Osteoblast (primary cell): ENCODE results near the gene KLHDC7B. TPM values are rescaled to one million over a fixed set of nuclear protein-coding genes. Genes with fewer than 3 reads are reported as not detected.

ENCODE experiments used
- DNase-seq: peaks from one replicate; pipeline ENCODE4 v3.0.0; 2011; ENCODE audit warnings: low spot score, mixed read lengths; ENCODE audit not compliant: insufficient read length; ENCODE audit errors: missing footprints
- H2AFZ ChIP-seq: 2 replicates; pipeline ENCODE4 v1.6.0; 2011; ENCODE audit warnings: mild to moderate bottlenecking, low read length
- H3K27ac ChIP-seq: 2 replicates; pipeline ENCODE4 v1.5.1; 2011; ENCODE audit warnings: mild to moderate bottlenecking, low read depth, low read length, moderate library complexity
- H3K27me3 ChIP-seq: 2 replicates; pipeline ENCODE4 v1.6.0; 2012; ENCODE audit warnings: mild to moderate bottlenecking, control low read depth, inconsistent platforms, low read length, moderate library complexity; ENCODE audit not compliant: insufficient read depth
- H3K36me3 ChIP-seq: 2 replicates; pipeline ENCODE4 v1.5.1; 2011; ENCODE audit warnings: mild to moderate bottlenecking, low read length, control low read depth, moderate library complexity; ENCODE audit not compliant: insufficient read depth
- H3K4me1 ChIP-seq: 2 replicates; pipeline ENCODE4 v1.5.1; 2011; ENCODE audit warnings: mild to moderate bottlenecking, low read length, control low read depth, moderate library complexity; ENCODE audit not compliant: insufficient read depth
- H3K4me2 ChIP-seq: 2 replicates; pipeline ENCODE4 v1.6.0; 2011; ENCODE audit warnings: mild to moderate bottlenecking, low read length; ENCODE audit not compliant: insufficient read depth
- H3K4me3 ChIP-seq: fragments of 200-600 bp; sonication (generic); 3 replicates; pipeline ENCODE4 v1.5.1; 2012; ENCODE audit warnings: mild to moderate bottlenecking, low read length, inconsistent platforms; ENCODE audit not compliant: insufficient read depth
- H3K79me2 ChIP-seq: 2 replicates; pipeline ENCODE4 v1.6.0; 2012; ENCODE audit warnings: mild to moderate bottlenecking, low read length, control low read depth, inconsistent platforms; ENCODE audit not compliant: insufficient read depth
- H3K9me3 ChIP-seq: 2 replicates; pipeline ENCODE4 v1.5.1; 2011; ENCODE audit warnings: low read depth, low read length, control low read depth
- H4K20me1 ChIP-seq: 2 replicates; pipeline ENCODE4 v1.6.0; 2012; ENCODE audit warnings: mild to moderate bottlenecking, low read length, control low read depth; ENCODE audit not compliant: insufficient read depth
- CTCF ChIP-seq: IDR thresholded peaks from 2 replicates; pipeline ENCODE4 v1.5.1; 2011; ENCODE audit warnings: mild to moderate bottlenecking, low read depth, low read length, moderate library complexity; ENCODE audit errors: extremely low read depth
- total RNA-seq: library from RNA; depleted of rRNA; stranded (reverse); fragments of >200 nt; gene quantifications from 2 replicates; pipeline ENCODE4 v1.2.3, GENCODE V29; 2012

Gene KLHDC7B
- total RNA-seq, result 0.29 and 0.72 TPM in 2 replicates

- TF ChIP-seq CTCF, result peak; percentile 5
- peak; percentile 93 for DNase-seq
- Histone ChIP-seq H3K27me3 (peaks cover 53% of the 10 kb centered on the region), H3K4me3 (no peak within 1 kb of the TSS), H3K4me2 (no peak within 1 kb of the TSS), H3K9me3 (no peaks in the 10 kb centered on the region), H3K79me2 (no peaks in the 10 kb centered on the region), H2AFZ (no peak within 1 kb of the TSS), H3K27ac (no peak within 1 kb of the TSS), H4K20me1 (no peaks in the 10 kb centered on the region), H3K4me1 (peaks cover 7% of the 10 kb centered on the region), H3K36me3 (no peaks in the 10 kb centered on the region)
Measured at GRCh38 chr22:50545522-50546325, at the start of gene KLHDC7B. KLHDC7B (plus strand) TSS chr22:50545899; CDS start chr22:50546244, 345 bp downstream.

GRCh38 chr22:50497093-50497492 is 48.6 kb upstream of the KLHDC7B start:
- no peaks in the 10 kb centered on the region for H3K79me2 ChIP-seq
- no peak for TF ChIP-seq CTCF
- DNase-seq, result no peak

GRCh38 chr22:50498322-50498890 is 47.3 kb upstream of the KLHDC7B start:
- no peak overlapping the region for H2AFZ ChIP-seq
- peaks cover 7% of the 10 kb centered on the region for H4K20me1 ChIP-seq
- H3K79me2 ChIP-seq, result no peaks in the 10 kb centered on the region
- TF ChIP-seq CTCF, result peak; percentile 73
- H3K27ac ChIP-seq, result no peak overlapping the region
- peak overlapping the region; percentile 7 for H3K4me2 ChIP-seq
- H3K36me3 ChIP-seq, result peaks cover 10% of the 10 kb centered on the region
- H3K4me3 ChIP-seq, result no peak overlapping the region
- peak; percentile 93 for DNase-seq
- H3K27me3 ChIP-seq, result no peaks in the 10 kb centered on the region
- no peaks in the 10 kb centered on the region for H3K9me3 ChIP-seq
- H3K4me1 ChIP-seq, result no peaks in the 10 kb centered on the region

More at GRCh38 chr22:50497093-50497492, 48.6 kb upstream of the KLHDC7B start:
- Histone ChIP-seq H3K27me3 (no peaks in the 10 kb centered on the region), H3K9me3 (no peaks in the 10 kb centered on the region), H3K36me3 (no peaks in the 10 kb centered on the region), H3K4me2 (no peak overlapping the region), H3K4me3 (no peak overlapping the region), H3K27ac (no peak overlapping the region), H3K4me1 (no peaks in the 10 kb centered on the region), H4K20me1 (peaks cover 2% of the 10 kb centered on the region), H2AFZ (no peak overlapping the region)

GRCh38 chr22:50500452-50500851 is 45.2 kb upstream of the KLHDC7B start:
- H3K4me1 ChIP-seq, result no peaks in the 10 kb centered on the region
- H3K27ac ChIP-seq, result no peak overlapping the region
- H3K27me3 ChIP-seq, result no peaks in the 10 kb centered on the region
- H3K36me3 ChIP-seq, result peaks cover 17% of the 10 kb centered on the region
- H3K9me3 ChIP-seq, result no peaks in the 10 kb centered on the region
- H3K79me2 ChIP-seq, result peaks cover 7% of the 10 kb centered on the region
- peak; percentile 43 for DNase-seq
- H3K4me2 ChIP-seq, result no peak overlapping the region
- no peak overlapping the region for H3K4me3 ChIP-seq
- no peak overlapping the region for H2AFZ ChIP-seq
- no peak for TF ChIP-seq CTCF
- H4K20me1 ChIP-seq, result peaks cover 10% of the 10 kb centered on the region
